SH-SY5Y (cell line): ENCODE measurements around the gene FBRSL1.

Experiments
- GATA2 ChIP-seq: IDR thresholded peaks from 2 replicates; pipeline ENCODE4 v1.6.1; 2011; ENCODE audit warnings: mild to moderate bottlenecking, low read depth, low read length
- GATA3 ChIP-seq: IDR thresholded peaks from 2 replicates; pipeline ENCODE4 v1.6.1; 2011; ENCODE audit warnings: low read depth, mild to moderate bottlenecking, low read length, moderate library complexity

DNA sequence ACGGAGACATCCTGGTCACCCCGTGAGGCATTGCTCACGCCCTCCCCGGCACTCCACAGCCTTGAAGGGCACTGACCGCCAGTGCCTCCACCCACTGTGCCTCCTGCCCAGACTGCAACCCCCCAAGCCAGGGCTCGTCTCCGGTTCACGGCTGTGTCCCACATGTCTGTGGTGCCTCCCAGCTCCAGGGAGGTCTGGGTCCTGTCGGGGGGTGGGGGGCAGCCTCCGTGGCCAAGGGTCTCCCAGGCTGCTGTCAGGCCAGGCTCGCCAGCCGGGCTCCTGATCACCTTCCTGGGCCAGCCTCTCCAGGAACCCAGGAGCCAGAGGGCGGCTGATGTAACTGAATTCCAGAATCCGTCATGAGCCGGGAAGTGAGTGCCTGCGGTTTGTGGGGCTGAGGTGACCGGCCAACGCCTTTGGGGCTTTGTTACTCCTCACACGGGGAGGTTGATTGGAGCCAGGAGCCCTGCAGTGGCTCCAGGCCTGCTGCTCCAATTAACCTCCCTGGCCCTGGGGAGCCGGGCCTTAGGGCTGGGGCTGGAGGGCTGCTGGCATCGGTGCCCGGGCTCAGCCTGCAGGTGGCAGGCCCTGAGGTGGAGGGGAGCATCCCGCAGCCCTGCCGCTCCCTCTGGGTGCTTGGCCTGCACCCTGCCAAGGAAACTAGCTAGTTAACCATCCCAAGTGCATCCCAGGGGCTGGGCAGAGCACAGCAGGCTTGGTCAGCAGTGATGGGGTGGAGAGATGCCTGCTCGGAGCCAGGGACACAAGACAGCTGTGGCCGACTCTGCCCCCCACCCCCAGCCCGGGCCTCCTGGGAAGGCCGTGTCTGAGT is 36.4 kb upstream of the FBRSL1 start:
- TF ChIP-seq GATA3: no peak
- no peak for TF ChIP-seq GATA2
